Stromal cell of bone marrow (primary cell): ENCODE results near the gene PIK3R2.
A peak's percentile ranks its signal among the peaks of the same experiment; 100 is the strongest.

Experiments used
- DNase-seq: peaks from one replicate; pipeline ENCODE4 v3.0.0-alpha.2; 2012; ENCODE audit warnings: low read depth

The PIK3R2 gene

DNA sequence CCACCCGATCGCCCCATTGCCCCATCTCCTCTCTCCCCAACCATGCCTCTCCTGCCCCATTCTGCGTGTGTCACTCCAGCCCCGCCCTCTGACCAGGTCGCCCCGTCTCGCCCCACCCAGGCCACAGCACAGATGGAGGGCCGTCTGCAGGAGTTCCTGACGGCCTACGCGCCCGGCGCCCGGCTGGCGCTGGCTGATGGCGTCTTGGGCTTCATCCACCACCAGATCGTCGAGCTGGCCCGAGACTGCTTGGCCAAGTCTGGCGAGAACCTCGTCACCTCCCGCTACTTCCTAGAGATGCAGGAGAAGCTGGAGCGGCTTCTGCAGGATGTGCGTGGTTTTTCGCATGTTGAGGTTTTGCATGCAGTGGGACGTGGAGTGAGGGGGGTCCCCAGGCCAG is 29.1 kb upstream of the PIK3R2 start:
- DNase-seq = no peak

DNA sequence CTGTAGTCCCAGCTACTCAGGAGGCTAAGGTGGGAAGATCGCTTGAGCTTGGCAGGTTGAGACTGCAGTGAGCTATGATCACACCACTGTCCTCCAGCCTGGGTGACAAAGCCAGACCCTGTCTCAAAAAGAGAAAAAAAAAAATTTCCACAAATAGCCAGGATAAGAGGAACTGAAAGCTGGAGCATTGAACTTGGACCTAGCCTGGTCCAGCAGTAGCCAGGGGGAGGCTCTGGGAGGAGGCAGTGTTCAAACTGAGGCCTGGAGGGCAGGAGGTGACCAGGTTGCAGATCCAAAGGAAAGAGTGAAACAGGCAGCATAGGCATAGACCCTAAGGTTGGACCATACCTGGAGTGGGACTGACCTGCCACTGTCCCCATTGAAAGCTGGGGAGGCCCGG is 26.9 kb upstream of the PIK3R2 start:
- no peak for DNase-seq

DNA sequence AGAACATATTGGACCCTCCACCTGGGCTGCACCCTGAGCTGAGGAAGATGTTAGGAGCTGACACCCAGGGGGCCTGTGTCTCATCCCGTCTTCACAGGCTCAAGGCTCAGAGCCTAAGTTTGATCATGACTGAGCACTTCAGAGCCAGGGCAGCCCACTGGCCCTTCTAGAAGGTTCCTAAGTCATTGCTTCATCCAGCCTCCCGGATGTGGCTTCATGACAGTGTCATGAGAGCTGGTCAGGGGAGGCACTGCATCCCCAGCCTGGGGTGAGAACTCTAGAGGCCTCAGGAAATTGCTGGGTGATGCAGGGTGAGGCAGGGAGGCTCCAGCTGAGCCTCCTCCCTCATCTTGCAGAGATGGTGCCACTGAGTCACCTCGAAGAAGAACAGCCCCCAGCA is 24.9 kb upstream of the PIK3R2 start:
- no peak for DNase-seq

GRCh38 chr19:18128805-18129204 is 24.2 kb upstream of the PIK3R2 start:
- DNase-seq = no peak

- no peak for DNase-seq
These were observed 22.3 kb upstream of the PIK3R2 start for GRCh38 chr19:18130523-18131242.

DNA sequence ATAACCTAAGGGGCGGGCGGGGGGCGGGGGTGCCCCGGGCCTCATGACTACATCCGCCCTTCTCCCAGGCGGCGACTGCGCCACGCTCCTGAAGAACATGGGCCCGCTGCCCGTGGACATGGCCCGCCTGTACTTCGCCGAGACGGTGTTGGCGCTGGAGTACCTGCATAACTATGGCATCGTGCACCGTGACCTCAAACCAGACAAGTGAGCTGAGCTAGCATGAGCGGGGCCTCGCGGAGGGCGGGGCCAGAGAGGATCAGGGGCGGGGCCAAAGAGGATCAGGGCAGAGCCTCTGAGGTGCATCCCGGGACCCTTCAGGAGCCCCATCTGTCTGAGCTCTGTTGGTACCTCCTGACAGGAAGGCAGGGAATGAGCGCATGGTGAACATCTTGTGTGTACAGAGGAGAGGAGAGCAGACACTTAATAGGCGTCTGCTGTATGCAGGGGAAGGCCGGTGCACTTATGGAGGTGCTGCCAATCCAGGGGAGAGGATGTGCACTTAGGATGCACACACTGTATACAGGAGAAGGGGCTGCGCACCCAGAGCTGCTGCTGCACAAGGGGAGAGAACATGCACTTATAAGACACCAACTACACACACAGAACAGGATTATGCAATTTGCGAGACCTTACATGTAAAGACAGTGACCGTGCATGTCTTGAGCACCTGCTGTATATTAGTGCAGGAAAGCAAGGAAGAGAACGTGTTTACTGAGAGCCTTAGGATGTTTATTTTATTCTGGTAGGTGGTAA is 20.9 kb upstream of the PIK3R2 start:
- DNase-seq = no peak

- no peak for DNase-seq
These were observed 17.0 kb upstream of the PIK3R2 start for GRCh38 chr19:18135712-18136584.

DNA sequence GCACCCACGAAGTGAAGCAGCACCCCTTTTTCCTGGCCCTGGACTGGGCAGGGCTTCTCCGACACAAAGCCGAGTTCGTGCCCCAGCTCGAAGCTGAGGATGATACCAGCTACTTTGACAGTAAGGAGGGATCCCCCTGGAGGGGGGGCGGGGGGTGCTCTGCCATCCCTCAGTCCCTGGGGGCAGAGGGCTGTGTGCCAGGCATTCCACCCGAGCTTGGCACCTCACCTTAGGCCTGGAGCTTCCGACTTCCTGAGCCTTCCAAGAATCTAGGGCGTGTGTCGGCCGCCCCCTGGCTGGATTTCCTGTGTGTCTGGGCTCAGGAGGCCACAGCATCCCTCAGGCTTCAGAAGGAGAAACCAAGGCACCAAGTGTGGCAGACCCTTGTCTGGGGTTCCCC is 15.7 kb upstream of the PIK3R2 start:
- no peak for DNase-seq

GRCh38 chr19:18137657-18138339 is 15.2 kb upstream of the PIK3R2 start:
- no peak for DNase-seq

DNA sequence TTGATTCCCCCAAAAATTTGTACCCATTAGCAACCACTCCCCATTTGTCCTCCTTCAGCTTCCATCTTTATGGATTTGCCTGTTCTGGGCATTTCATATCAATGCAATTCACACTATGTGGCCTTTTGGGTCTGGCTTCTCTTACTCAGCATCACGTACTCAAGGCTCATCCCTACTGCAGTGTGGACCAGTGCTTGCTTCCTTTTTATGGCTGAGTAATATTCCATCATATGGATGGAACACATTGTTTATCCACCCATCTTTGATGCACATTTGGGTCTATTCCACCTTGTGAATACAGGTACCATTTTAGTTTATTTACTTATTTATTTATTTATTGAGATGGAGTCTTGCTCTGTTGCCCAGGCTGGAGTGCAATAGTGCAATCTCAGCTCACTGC is 12.5 kb upstream of the PIK3R2 start:
- DNase-seq = no peak

- no peak for DNase-seq
These were observed 11.9 kb upstream of the PIK3R2 start for GRCh38 chr19:18141031-18141430.

DNA sequence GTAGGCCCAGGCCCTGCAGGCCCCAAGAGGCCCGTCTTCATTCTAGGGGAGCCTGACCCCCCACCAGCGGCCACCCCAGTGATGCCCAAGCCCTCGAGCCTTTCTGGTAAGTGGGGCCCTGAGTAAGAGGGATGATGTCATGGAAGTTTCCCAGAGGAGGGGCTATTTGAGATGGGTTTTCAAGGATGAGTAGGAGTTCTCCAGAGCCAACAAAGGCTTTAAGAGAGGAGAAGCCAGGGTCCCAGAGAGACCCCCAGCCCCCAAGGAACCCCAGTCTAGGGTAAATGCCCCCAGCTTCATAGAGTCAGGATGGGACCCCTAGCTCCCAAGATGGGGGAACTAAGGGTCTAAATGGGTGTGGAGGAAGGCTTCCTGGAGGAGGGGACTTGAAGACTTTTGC is 9.1 kb upstream of the PIK3R2 start:
- DNase-seq = no peak

DNA sequence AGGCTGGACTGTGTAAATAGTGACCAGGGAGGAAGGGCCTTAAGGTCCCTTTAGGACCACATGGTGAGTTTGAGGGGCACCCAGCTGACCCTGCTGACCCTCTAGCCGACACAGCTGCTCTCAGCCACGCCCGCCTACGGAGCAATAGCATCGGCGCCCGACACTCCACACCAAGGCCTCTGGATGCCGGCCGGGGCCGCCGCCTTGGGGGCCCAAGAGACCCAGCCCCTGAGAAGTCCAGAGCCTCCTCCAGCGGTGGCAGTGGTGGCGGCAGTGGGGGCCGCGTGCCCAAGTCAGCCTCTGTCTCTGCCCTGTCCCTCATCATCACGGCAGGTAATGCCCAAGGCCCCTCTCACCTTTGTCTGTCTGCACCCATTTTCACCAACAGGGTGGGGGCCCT is 8.6 kb upstream of the PIK3R2 start:
- no peak for DNase-seq

GRCh38 chr19:18144906-18145305 is 8.1 kb upstream of the PIK3R2 start:
- DNase-seq = no peak

- no peak for DNase-seq
These were observed 7.5 kb upstream of the PIK3R2 start for GRCh38 chr19:18145391-18145999.

- no peak for DNase-seq
These were observed 5.6 kb upstream of the PIK3R2 start for GRCh38 chr19:18147396-18147795.

DNA sequence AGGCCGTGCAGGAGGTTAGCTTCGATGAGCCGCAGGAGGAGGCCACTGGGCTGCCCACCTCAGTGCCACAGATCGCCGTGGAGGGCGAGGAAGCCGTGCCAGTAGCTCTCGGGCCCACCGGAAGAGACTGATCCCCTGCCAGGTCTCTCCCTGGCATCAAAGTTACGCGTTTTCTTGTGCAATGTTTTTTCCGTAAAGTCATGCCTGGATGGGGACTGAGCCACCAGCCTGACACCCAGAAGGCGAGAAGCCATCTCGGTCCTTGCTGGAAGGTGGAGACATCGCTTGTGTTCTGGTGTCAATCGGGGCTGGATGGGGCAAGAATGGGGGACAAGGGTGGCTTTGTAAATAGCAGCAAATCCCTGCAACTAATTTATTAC is 3.4 kb upstream of the PIK3R2 start:
- no peak for DNase-seq

DNA sequence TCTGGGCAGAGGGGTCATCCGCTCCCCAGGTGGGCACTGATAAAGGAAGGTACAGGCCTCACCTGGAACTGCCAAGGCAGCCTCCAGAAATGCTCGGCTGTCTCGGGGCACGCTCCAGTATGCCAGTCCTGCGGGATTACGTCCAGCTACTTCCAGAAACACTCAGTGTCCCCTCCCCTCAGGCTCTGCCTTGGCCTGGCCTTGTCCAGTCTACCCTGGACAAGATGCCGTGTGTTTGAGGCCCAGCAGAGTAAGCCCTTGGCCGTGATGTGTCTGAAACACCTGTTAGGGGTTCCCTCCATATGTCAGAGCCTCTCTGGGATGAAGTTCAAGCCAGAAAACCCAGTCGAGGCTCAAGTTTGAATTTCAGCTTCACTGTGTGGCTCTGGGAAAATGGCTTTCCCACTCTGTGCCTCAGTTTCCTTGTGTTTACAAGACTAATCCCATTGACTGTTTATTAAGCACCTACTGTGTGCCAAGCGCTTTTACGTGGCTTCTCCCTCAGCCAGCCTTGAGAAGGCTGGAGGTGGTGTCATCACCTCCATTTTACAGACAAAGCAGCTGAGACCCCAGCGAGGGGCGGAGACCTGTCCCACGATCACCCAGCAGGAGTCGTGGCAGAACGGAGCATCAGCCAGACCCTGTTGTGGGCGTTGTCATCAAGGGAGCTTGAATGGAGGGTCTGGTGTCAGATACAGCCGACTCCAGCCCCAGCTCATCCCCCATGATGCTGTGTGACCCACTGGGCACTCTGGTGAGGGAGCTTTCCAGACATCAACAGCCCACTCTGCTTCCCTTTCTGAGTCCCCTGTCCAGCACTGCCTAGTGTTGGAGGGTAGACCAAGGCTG is 2.0 kb upstream of the PIK3R2 start:
- no peak for DNase-seq

- peak; percentile 91 for DNase-seq
These were observed 534 bp upstream of the PIK3R2 start for GRCh38 chr19:18152442-18152816.

- DNase-seq = no peak
These were observed 682 bp downstream of the PIK3R2 start for GRCh38 chr19:18153556-18154134.
